Measurements from ENCODE around the gene RALGAPA1.

- no peak for TF ChIP-seq NFRKB (IDR thresholded peaks at IDR 0.05)
- no peak for TF ChIP-seq TARDBP (IDR thresholded peaks at IDR 0.05)
- no peak for TF ChIP-seq ELF4 (IDR thresholded peaks at IDR 0.05)
Measured at GRCh38 chr14:35553808-35554207, 255.3 kb downstream of the RALGAPA1 start.

All from HEK293T (cell line).